ENCODE data around the gene DUOX2.
"Not testable (repeated sequence)": the region's sequence is repeated elsewhere in the genome, so short reads cannot be mapped to it uniquely, and the experiment has no call there.

DUOX2 gene

GRCh38 chr15:45140557-45141250 lies 26.7 kb upstream of the DUOX2 start:
- no peak for DNase-seq
- intact Hi-C loops (cut with DNase I) = no loop called here

- intact Hi-C loops (cut with DNase I) = no loop called here
- no peak for DNase-seq
Measured at GRCh38 chr15:45139770-45140169, 25.8 kb upstream of the DUOX2 start.

GRCh38 chr15:45138814-45139765 lies 25.1 kb upstream of the DUOX2 start:
- DNase-seq = no peak
- intact Hi-C loops (cut with DNase I) = no loop called here

- no peak for DNase-seq
- intact Hi-C loops (cut with DNase I) = no loop called here
Measured at GRCh38 chr15:45137703-45138102, 23.7 kb upstream of the DUOX2 start.

GRCh38 chr15:45136378-45136764 lies 22.4 kb upstream of the DUOX2 start:
- no peak for DNase-seq
- intact Hi-C loops (cut with DNase I) = no loop called here

GRCh38 chr15:45135705-45136377 lies 21.9 kb upstream of the DUOX2 start:
- intact Hi-C loops (cut with DNase I); DNase-seq: not testable (repeated sequence)

GRCh38 chr15:45134682-45135604 lies 21.0 kb upstream of the DUOX2 start:
- DNase-seq = peak in 17 of 42 donors; percentile 23 to 74 (median 41)
- intact Hi-C loops (cut with DNase I) = no loop called here

- intact Hi-C loops (cut with DNase I) = no loop called here
- DNase-seq = no peak
Measured at GRCh38 chr15:45134046-45134445, 20.1 kb upstream of the DUOX2 start.

- no peak for DNase-seq
Measured at GRCh38 chr15:45133561-45133920, 19.6 kb upstream of the DUOX2 start.

GRCh38 chr15:45132844-45133560 lies 19.0 kb upstream of the DUOX2 start:
- no peak for DNase-seq
- intact Hi-C loops (cut with DNase I) = no loop called here

More at GRCh38 chr15:45133561-45133920, 19.6 kb upstream of the DUOX2 start:
- intact Hi-C loops (cut with DNase I) = no loop called here

- intact Hi-C loops (cut with DNase I) = no loop called here
- DNase-seq = no peak
Measured at GRCh38 chr15:45131510-45131909, 17.5 kb upstream of the DUOX2 start.

GRCh38 chr15:45130291-45131000 lies 16.5 kb upstream of the DUOX2 start:
- DNase-seq = no peak
- intact Hi-C loops (cut with DNase I) = no loop called here

GRCh38 chr15:45129651-45130129 lies 15.7 kb upstream of the DUOX2 start, which contains the start of the genes DUOX1 and DUOXA1:
TSS of gene DUOX1 (plus strand) at chr15:45129994. CDS start at chr15:45131967, 1,973 bp downstream.
TSS of gene DUOXA1 (minus strand) at chr15:45129879. CDS start at chr15:45123014, 6,865 bp downstream.
- DNase-seq = peak in 31 of 42 donors; percentile 19 to 73 (median 50)
- intact Hi-C loops (cut with DNase I) = no loop called here

- no peak for DNase-seq
Measured at GRCh38 chr15:45128971-45129639, 15.1 kb upstream of the DUOX2 start.

GRCh38 chr15:45126535-45127158 lies 12.7 kb upstream of the DUOX2 start:
- intact Hi-C loops (cut with DNase I) = no loop called here
- DNase-seq = peak in 13 of 42 donors; percentile 23 to 66 (median 37)

More at GRCh38 chr15:45128971-45129639, 15.1 kb upstream of the DUOX2 start:
- intact Hi-C loops (cut with DNase I) = no loop called here

- DNase-seq = no peak
- intact Hi-C loops (cut with DNase I) = no loop called here
Measured at GRCh38 chr15:45123397-45123796, 9.4 kb upstream of the DUOX2 start.
